WTC11 (cell line): ENCODE data around the gene PPP1R14C. TPM values are rescaled to one million over a fixed set of nuclear protein-coding genes. Genes with fewer than 3 reads are reported as not detected.

ENCODE experiments used
- ATAC-seq: fragments of 200-7000 bp; cut with Tn5 transposase; 2 replicates; pipeline ENCODE4 v1.10.0; 2021; ENCODE audit warnings: mild to moderate bottlenecking, moderate library complexity
- CTCF ChIA-PET: fragments of 300-600 bp; sonication (Branson Sonifier 250); formaldehyde crosslinking; loops from one replicate; lab custom pipeline; 2021; ENCODE audit warnings: antibody characterized with exemption; lab: Charles Lee
- POLR2A ChIA-PET: fragments of 350-600 bp; sonication (Branson Sonifier 250); formaldehyde crosslinking; loops from one replicate; lab custom pipeline; 2021; ENCODE audit warnings: antibody characterized with exemption; lab: Charles Lee
- DNase-seq: peaks from one replicate; pipeline ENCODE4 v3.0.0; 2021; ENCODE audit warnings: low spot score
- H3K27ac Mint-ChIP-seq: 2 replicates; pipeline ENCODE4 v1.8.0; 2021; ENCODE audit warnings: mixed read lengths
- H3K27me3 Mint-ChIP-seq: 2 replicates; pipeline ENCODE4 v1.8.0; 2021; ENCODE audit warnings: low read depth, mild to moderate bottlenecking, moderate library complexity, mixed read lengths
- H3K36me3 Mint-ChIP-seq: 2 replicates; pipeline ENCODE4 v1.8.0; 2021; ENCODE audit warnings: mixed read lengths
- H3K4me1 Mint-ChIP-seq: 2 replicates; pipeline ENCODE4 v1.8.0; 2022; ENCODE audit warnings: mixed read lengths
- H3K4me3 Mint-ChIP-seq: 2 replicates; pipeline ENCODE4 v1.8.0; 2021; ENCODE audit warnings: mild to moderate bottlenecking, moderate library complexity, mixed read lengths
- H3K9me3 Mint-ChIP-seq: 2 replicates; pipeline ENCODE4 v1.8.0; 2021; ENCODE audit warnings: mixed read lengths
- ARID4B ChIP-seq: sonication (generic); formaldehyde crosslinking; IDR thresholded peaks from 2 replicates; pipeline ENCODE4 v1.8.0; 2023; ENCODE audit warnings: missing genetic modification reagents, mild to moderate bottlenecking, borderline replicate concordance
- CDX4 ChIP-seq: fragments of 250-450 bp; sonication (Bioruptor Pico); IDR thresholded peaks from 2 replicates; pipeline ENCODE4 v1.9.0; 2021; ENCODE audit warnings: moderate library complexity, mild to moderate bottlenecking, inconsistent platforms, borderline replicate concordance
- CREM ChIP-seq: sonication (generic); formaldehyde crosslinking; IDR thresholded peaks from 2 replicates; pipeline ENCODE4 v1.8.1; 2022; ENCODE audit warnings: mild to moderate bottlenecking, missing genetic modification reagents, moderate library complexity
- E2F4 ChIP-seq: sonication (generic); formaldehyde crosslinking; IDR thresholded peaks from 2 replicates; pipeline ENCODE4 v1.8.1; 2022; ENCODE audit warnings: low read depth, mild to moderate bottlenecking, moderate library complexity, missing genetic modification reagents, borderline replicate concordance
- ESRRA ChIP-seq: sonication (generic); formaldehyde crosslinking; IDR thresholded peaks from 2 replicates; pipeline ENCODE4 v1.8.1; 2022; ENCODE audit warnings: mild to moderate bottlenecking, missing genetic modification reagents, borderline replicate concordance
- FOXK1 ChIP-seq: sonication (generic); formaldehyde crosslinking; IDR thresholded peaks from 2 replicates; pipeline ENCODE4 v1.8.0; 2022; ENCODE audit warnings: mild to moderate bottlenecking, moderate library complexity, missing genetic modification reagents
- GRHL2 ChIP-seq: fragments of 250-450 bp; sonication (Bioruptor Pico); IDR thresholded peaks from 2 replicates; pipeline ENCODE4 v1.8.0; 2022; ENCODE audit warnings: mild to moderate bottlenecking, moderate library complexity; ENCODE audit not compliant: insufficient replicate concordance, severe bottlenecking
- HMGA2 ChIP-seq: fragments of 250-450 bp; sonication (Bioruptor Pico); IDR thresholded peaks from 2 replicates; pipeline ENCODE4 v1.4.0; 2021; ENCODE audit warnings: mild to moderate bottlenecking, moderate library complexity
- HMGXB4 ChIP-seq: sonication (generic); formaldehyde crosslinking; IDR thresholded peaks from 2 replicates; pipeline ENCODE4 v1.8.1; 2023; ENCODE audit warnings: mild to moderate bottlenecking, moderate library complexity, missing genetic modification reagents
- SMAD3 ChIP-seq: sonication (generic); formaldehyde crosslinking; IDR thresholded peaks from 2 replicates; pipeline ENCODE4 v1.8.0; 2022; ENCODE audit warnings: missing genetic modification reagents, mild to moderate bottlenecking, borderline replicate concordance
- TEAD1 ChIP-seq: sonication (generic); formaldehyde crosslinking; IDR thresholded peaks from 2 replicates; pipeline ENCODE4 v1.8.0; 2022; ENCODE audit warnings: mild to moderate bottlenecking, missing genetic modification reagents
- USF1 ChIP-seq: sonication (generic); formaldehyde crosslinking; IDR thresholded peaks from 2 replicates; pipeline ENCODE4 v1.8.0; 2022; ENCODE audit warnings: mild to moderate bottlenecking, missing genetic modification reagents
- USF2 ChIP-seq: sonication (generic); formaldehyde crosslinking; IDR thresholded peaks from 2 replicates; pipeline ENCODE4 v1.8.1; 2023; ENCODE audit warnings: mild to moderate bottlenecking, missing genetic modification reagents, moderate library complexity
- ZNF263 ChIP-seq: sonication (generic); formaldehyde crosslinking; IDR thresholded peaks from 2 replicates; pipeline ENCODE4 v1.8.1; 2022; ENCODE audit warnings: low read depth, mild to moderate bottlenecking, moderate library complexity, missing genetic modification reagents
- ZNF416 ChIP-seq: fragments of 250-450 bp; sonication (Bioruptor Pico); IDR thresholded peaks from 2 replicates; pipeline ENCODE4 v1.9.0; 2021; ENCODE audit warnings: mild to moderate bottlenecking, inconsistent platforms
- ZNF423 ChIP-seq: fragments of 250-450 bp; sonication (Bioruptor Pico); IDR thresholded peaks from 2 replicates; pipeline ENCODE4 v2.1.2; 2022; ENCODE audit warnings: mild to moderate bottlenecking, moderate library complexity
- ZNF512 ChIP-seq: sonication (generic); formaldehyde crosslinking; IDR thresholded peaks from 2 replicates; pipeline ENCODE4 v1.8.1; 2022; ENCODE audit warnings: missing genetic modification reagents, borderline replicate concordance
- total RNA-seq: library from RNA; stranded (reverse); gene quantifications from 3 replicates; pipeline ENCODE4 v1.2.3, GENCODE V29; 2021

Gene PPP1R14C
- total RNA-seq, 1 experiment from 2014 or later, result 1.1 TPM

GRCh38 chr6:150233843-150234269, 91.0 kb downstream of the PPP1R14C start:
- Mint-ChIP-seq H3K4me3 (no peak overlapping the region), H3K4me1 (peaks cover 12% of the 10 kb centered on the region), H3K27me3 (peaks cover 39% of the 10 kb centered on the region), H3K27ac (no peak overlapping the region), H3K9me3 (peaks cover 9% of the 10 kb centered on the region), H3K36me3 (no peaks in the 10 kb centered on the region)
- no peak for ATAC-seq
- DNase-seq, result no peak
- TF ChIP-seq ZNF263 (CRISPR knock-in tag) (no peak), TEAD1 (CRISPR knock-in tag) (no peak), FOXK1 (no peak), USF2 (no peak), HMGXB4 (CRISPR knock-in tag) (no peak), ZNF423 (CRISPR knock-in tag) (no peak), CDX4 (CRISPR knock-in tag) (no peak), USF1 (CRISPR knock-in tag) (no peak), ESRRA (CRISPR knock-in tag) (no peak), HMGA2 (CRISPR knock-in tag) (no peak), CREM (CRISPR knock-in tag) (no peak), E2F4 (no peak), ARID4B (CRISPR knock-in tag) (no peak), ZNF416 (CRISPR knock-in tag) (no peak), GRHL2 (CRISPR knock-in tag) (no peak), SMAD3 (CRISPR knock-in tag) (no peak), ZNF512 (CRISPR knock-in tag) (no peak)
- ChIA-PET CTCF (interaction anchor here (0.6 kb wide), 1 partner anchor 272 kb away, joined by 3 read pairs; no protein-coding TSS in a partner anchor), POLR2A (no interaction called here)
